Transverse colon (tissue), 4 donors: Measurements from ENCODE around the gene HSD11B1.

ENCODE experiments used
- CTCF ChIP-seq, 5 experiments: fragments of 200-600 bp in 3 of 5; fragments of 450-650 bp in 2 of 5; sonication (generic) in 3 of 5; IDR thresholded peaks; 1 replicate in 2 of 5; 2 replicates in 3 of 5; pipeline ENCODE4 v1.5.1; 2016 to 2017; ENCODE audit warnings: antibody characterized with exemption in 5 of 5, inconsistent platforms in 3 of 5, mild to moderate bottlenecking in 2 of 5, moderate library complexity in 1 of 5
- EP300 ChIP-seq: sonication (generic); formaldehyde crosslinking; IDR thresholded peaks from one replicate; pipeline ENCODE4 v1.6.1; 2017; ENCODE audit warnings: antibody characterized with exemption, low read depth
- POLR2A ChIP-seq: fragments of 450-650 bp; IDR thresholded peaks from one replicate; pipeline ENCODE4 v1.6.1; 2016; ENCODE audit warnings: antibody characterized with exemption, mild to moderate bottlenecking, moderate library complexity
- POLR2AphosphoS5 ChIP-seq, 3 donors: sonication (generic); formaldehyde crosslinking; IDR thresholded peaks; one replicate each; pipeline ENCODE4 v1.6.1; 2016; ENCODE audit warnings: antibody characterized with exemption in 3 of 3

- TF ChIP-seq POLR2A = no peak
- TF ChIP-seq CTCF (IDR thresholded peaks at IDR 0.05) = no peak
- no peak for TF ChIP-seq POLR2AphosphoS5 (IDR thresholded peaks at IDR 0.05)
- no peak for TF ChIP-seq EP300
These were observed 22.6 kb downstream of the HSD11B1 start for GRCh38 chr1:209727286-209727685.
